ENCODE results near the gene PLA2G4B. TPM values are rescaled to one million over a fixed set of nuclear protein-coding genes. Genes with fewer than 3 reads are reported as not detected.

Gene PLA2G4B
- total RNA-seq, 4 donors from 2014 or later: 62.0 to 90.3 (median 86.5) TPM

- TF ChIP-seq POLR2A (IDR thresholded peaks at IDR 0.05) (no peak), CTCF (IDR thresholded peaks at IDR 0.05) (no peak)
- 77 to 89% methylated on average over 19 of the region's 19 CpGs for WGBS, 2 donors
- DNase-seq (ENCODE audit: low spot score in 2 of 2): no peak
- H3K4me3 ChIP-seq (ENCODE audit: low read depth, poor library complexity, severe bottlenecking): no peak overlapping the region
- intact Hi-C loops (cut with DNase I; ENCODE audit: low total_unique reads): no loop called here
Measured at GRCh38 chr15:41862515-41863116, 24.0 kb downstream of the PLA2G4B start.

GRCh38 chr15:41865490-41866055 is 26.9 kb downstream of the PLA2G4B start:
- WGBS, 2 donors: 61 to 75% methylated on average over 16 to 18 of the region's 18 CpGs
- intact Hi-C loops (cut with DNase I; ENCODE audit: low total_unique reads): no loop called here
- DNase-seq (ENCODE audit: low spot score in 2 of 2): no peak
- TF ChIP-seq CTCF (IDR thresholded peaks at IDR 0.05) (no peak), POLR2A (IDR thresholded peaks at IDR 0.05) (no peak)
- H3K4me3 ChIP-seq (ENCODE audit: low read depth, poor library complexity, severe bottlenecking): no peak overlapping the region

GRCh38 chr15:41866263-41866703 is 27.6 kb downstream of the PLA2G4B start:
- no peak for DNase-seq (ENCODE audit: low spot score in 2 of 2)
- TF ChIP-seq POLR2A (IDR thresholded peaks at IDR 0.05) (no peak), CTCF (IDR thresholded peaks at IDR 0.05) (no peak)
- H3K4me3 ChIP-seq (ENCODE audit: low read depth, poor library complexity, severe bottlenecking): no peak overlapping the region
- intact Hi-C loops (cut with DNase I; ENCODE audit: low total_unique reads): no loop called here
- WGBS, 2 donors: 90 to 91% methylated on average over 4 to 5 of the region's 8 CpGs

GRCh38 chr15:41866872-41867579 is 28.4 kb downstream of the PLA2G4B start:
- no peak for TF ChIP-seq CTCF (IDR thresholded peaks at IDR 0.05)
- no peak for TF ChIP-seq POLR2A (IDR thresholded peaks at IDR 0.05)
- no peak for DNase-seq (ENCODE audit: low spot score in 2 of 2)
- WGBS, 2 donors: 82 to 83% methylated on average over 24 to 25 of the region's 25 CpGs
- no peak overlapping the region for H3K4me3 ChIP-seq (ENCODE audit: low read depth, poor library complexity, severe bottlenecking)
- intact Hi-C loops (cut with DNase I; ENCODE audit: low total_unique reads): no loop called here

GRCh38 chr15:41868321-41868720 is 29.7 kb downstream of the PLA2G4B start:
- H3K4me3 ChIP-seq (ENCODE audit: low read depth, poor library complexity, severe bottlenecking): no peak overlapping the region
- TF ChIP-seq POLR2A (IDR thresholded peaks at IDR 0.05): no peak
- no peak for DNase-seq (ENCODE audit: low spot score in 2 of 2)
- WGBS, 2 donors: 95 to 96% methylated on average over 14 to 15 of the region's 15 CpGs
- intact Hi-C loops (cut with DNase I; ENCODE audit: low total_unique reads): no loop called here
